ENCODE results near the gene CHKA. TPM values are rescaled to one million over a fixed set of nuclear protein-coding genes. Genes with fewer than 3 reads are reported as not detected.

The CHKA gene
- total and polyA plus RNA-seq, 2 of the 4 experiments (the other 2 are of a cell fraction), result 4.5 to 8.4 TPM

GRCh38 chr11:68125164-68125563 lies 4.0 kb upstream of the CHKA start:
- no peak for ATAC-seq (ENCODE audit: low read depth)
- 61% methylated on average over 2 of the region's 4 CpGs; no CpG with 5 or more reads in 1 of the 2 experiments for WGBS, 2 experiments (ENCODE audit: extremely low coverage in 2 of 2, insufficient read length in 1 of 2)
- Histone ChIP-seq H3K14ac (replicated peaks; ENCODE audit: low read depth, low read length) (no peak overlapping the region), H2AK9ac (replicated peaks; ENCODE audit: low read depth, low read length, poor library complexity) (peak overlapping the region; percentile 65), H3K27ac (ENCODE audit: insufficient read depth, low read length) (no peak overlapping the region), H3K56ac (ENCODE audit: extremely low read depth, insufficient read depth, low read length) (no peak overlapping the region), H3K9ac (ENCODE audit: low read depth, low read length) (no peak overlapping the region), H2BK120ac (ENCODE audit: low read depth, low read length) (no peak overlapping the region), H4K5ac (ENCODE audit: low read depth, low read length) (no peak overlapping the region), H3K4ac (ENCODE audit: low read depth, low read length) (no peak overlapping the region), H3K23ac (ENCODE audit: low read depth, low read length) (no peak overlapping the region), H3K27me3 (ENCODE audit: control insufficient read depth, insufficient read depth, low read length) (no peaks in the 10 kb centered on the region), H4K91ac (ENCODE audit: insufficient read depth, low read depth, low read length) (no peak overlapping the region), H3K9me1 (ENCODE audit: insufficient read depth, low read length) (no peaks in the 10 kb centered on the region), H3K4me1 (ENCODE audit: control insufficient read depth, insufficient read depth, low read length) (peaks cover 8% of the 10 kb centered on the region), H3K4me2 (ENCODE audit: low read depth, low read length) (no peak overlapping the region), H3K9me3 (ENCODE audit: control insufficient read depth, insufficient read depth, low read length) (peaks cover 2% of the 10 kb centered on the region), H3K4me3 (ENCODE audit: insufficient read depth, low read depth, low read length) (no peak overlapping the region), H3K79me1 (ENCODE audit: low read depth in 1 of 2, low read length in 2 of 2) (peaks cover 3 to 9% of the 10 kb centered on the region in 2 experiments; a peak in 3 of 4 replicates), H4K8ac (ENCODE audit: low read depth in 2 of 2, low read length in 2 of 2) (no peak overlapping the region), H4K20me1 (ENCODE audit: insufficient read depth, low read length) (no peaks in the 10 kb centered on the region; the same call in none of the 2 replicates), H2AK5ac (ENCODE audit: low read depth, low read length) (no peak overlapping the region), H3K36me3 (ENCODE audit: control insufficient read depth, insufficient read depth, low read length) (no peaks in the 10 kb centered on the region), H2BK5ac (ENCODE audit: low read depth, low read length, poor library complexity, severe bottlenecking) (no peak overlapping the region), H2BK20ac (ENCODE audit: low read depth, low read length) (no peak overlapping the region), H3K18ac (ENCODE audit: low read depth, low read length) (no peak overlapping the region), H2AFZ (replicated peaks; ENCODE audit: low read length, poor library complexity) (no peak overlapping the region), H2BK15ac (ENCODE audit: low read depth, low read length) (no peak overlapping the region)
- TF ChIP-seq MXI1 (IDR thresholded peaks at IDR 0.05; ENCODE audit: borderline replicate concordance, low read depth, low read length), result no peak
- TF ChIP-seq RAD21 (IDR thresholded peaks at IDR 0.05; ENCODE audit: low read length), result no peak
- no peak for TF ChIP-seq CTCF (conservative IDR thresholded peaks at IDR 0.05; ENCODE audit: low read depth, low read length)
- no peak for TF ChIP-seq ELK1 (IDR thresholded peaks at IDR 0.05; ENCODE audit: borderline replicate concordance, low read depth, low read length)
- TF ChIP-seq MAFK (IDR thresholded peaks at IDR 0.05; ENCODE audit: low read depth, low read length), result no peak
- TF ChIP-seq RCOR1 (IDR thresholded peaks at IDR 0.05; ENCODE audit: insufficient replicate concordance, low read length), result no peak
- TF ChIP-seq BHLHE40 (IDR thresholded peaks at IDR 0.05; ENCODE audit: low read depth, low read length), result no peak
- in situ Hi-C loops (cut with MboI; ENCODE audit: low sequenced_read_pairs), result no loop called here
- no peak for DNase-seq
- no TSS peak for BruUV-seq (replicated peaks)
- ChIA-PET CTCF (no interaction called here), POLR2A (ENCODE audit: unreplicated experiment) (no interaction called here)
- intact Hi-C loops (cut with micrococcal nuclease), result no loop called here
- dilution Hi-C loops (cut with HindIII; ENCODE audit: low sequenced_read_pairs, unreplicated experiment), result no loop called here

Data from IMR-90 (cell line).